ENCODE data around the gene SKP1.

Gene SKP1

DNA sequence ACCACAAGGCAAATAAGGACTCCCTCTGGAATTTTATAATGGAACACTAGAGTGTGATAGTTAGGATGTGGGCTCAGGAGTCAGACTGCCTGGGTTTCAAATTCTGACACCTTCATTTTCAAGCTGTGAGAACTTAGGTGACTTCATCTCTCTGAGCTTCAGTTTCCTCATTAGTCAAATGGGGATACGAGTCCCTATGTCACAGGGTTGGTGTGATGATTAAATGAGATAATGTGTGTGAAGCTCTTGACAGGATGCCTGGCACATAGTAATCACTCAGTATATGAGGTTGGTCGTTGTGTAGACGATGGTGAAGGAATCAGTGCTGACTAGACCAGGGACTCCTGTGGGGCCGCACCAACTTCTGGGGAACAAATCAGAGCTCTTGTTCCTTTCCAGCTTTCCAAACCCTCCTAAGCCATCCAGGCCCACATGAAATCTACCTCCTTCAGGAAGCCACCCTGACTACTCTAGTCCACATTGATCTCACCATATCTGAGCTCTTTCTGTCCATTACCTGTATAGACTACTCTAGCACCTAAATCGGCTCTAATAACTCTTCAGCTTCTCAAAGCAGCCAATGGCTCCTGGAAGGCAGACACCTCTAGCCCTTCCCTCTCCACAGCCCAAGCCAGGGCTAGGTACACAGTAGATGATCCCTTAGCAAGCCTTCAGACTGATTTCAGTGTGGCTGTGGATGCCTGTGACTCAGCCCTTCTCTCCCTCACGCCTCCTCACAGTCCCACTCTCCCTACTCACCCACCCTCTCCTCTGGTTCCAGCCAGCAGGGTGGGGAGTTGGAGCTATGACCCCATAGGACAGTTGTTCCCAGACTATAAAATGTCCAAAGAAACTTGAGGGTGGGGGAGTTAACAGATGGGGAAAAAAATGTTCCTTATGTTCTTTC, 64.8 kb downstream of the SKP1 start:
- DNase-seq: no peak

DNA sequence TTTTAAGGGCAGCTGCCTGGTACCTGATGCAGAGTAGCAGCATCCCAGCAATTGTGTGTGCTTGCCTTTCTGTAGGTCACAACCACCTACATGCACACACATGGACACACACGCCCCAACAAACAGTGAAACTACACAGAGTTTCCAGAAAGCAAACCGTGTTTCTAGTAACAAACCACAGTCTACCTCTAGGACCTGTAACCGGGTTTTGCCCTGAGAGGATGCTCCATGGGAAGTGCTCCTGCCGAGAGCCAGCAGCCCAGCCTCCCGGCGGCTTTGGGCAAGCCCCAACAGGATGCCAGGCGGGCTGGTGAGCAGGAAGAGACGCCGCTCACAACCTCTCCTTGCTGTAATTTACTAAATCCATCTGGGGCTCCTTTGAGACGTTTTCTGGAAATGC, 66.4 kb downstream of the SKP1 start:
- no peak for DNase-seq

- DNase-seq: no peak
These were observed 69.0 kb downstream of the SKP1 start for GRCh38 chr5:134107779-134108178.

DNA sequence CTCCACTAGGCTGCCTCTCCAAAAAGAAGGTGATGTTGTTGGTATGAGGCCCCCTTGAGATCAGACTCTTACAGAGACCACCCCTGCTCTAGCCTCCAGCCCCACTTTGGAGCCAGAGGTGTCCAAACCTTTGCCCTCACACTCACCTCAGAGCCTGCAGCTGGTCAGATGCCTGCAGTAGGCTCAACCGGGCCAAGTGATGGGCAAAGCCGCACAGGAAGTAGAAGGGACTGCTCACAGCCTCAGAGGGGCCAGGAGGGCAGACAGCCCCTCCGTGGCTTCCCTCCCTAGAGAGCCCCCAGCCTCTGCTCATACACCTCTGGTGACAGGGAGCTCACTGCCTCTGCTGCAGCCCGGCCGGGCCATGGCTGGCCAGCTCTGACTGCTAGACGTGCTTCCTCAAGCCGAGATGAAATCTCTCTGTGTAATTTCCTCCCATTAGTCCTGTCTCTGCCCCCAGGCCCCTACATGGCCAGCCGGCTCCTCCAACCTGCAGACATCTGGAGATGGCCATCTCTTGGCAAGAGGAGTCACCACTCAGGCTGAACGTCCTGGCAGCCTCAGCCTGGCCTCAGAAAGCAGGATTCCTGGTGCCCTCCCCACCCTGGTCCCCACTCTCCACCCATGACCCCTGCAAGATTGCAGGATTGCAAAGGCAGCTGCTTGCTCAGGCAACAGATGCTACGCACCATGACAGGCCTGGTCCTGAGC, 69.6 kb downstream of the SKP1 start:
- DNase-seq: no peak

DNA sequence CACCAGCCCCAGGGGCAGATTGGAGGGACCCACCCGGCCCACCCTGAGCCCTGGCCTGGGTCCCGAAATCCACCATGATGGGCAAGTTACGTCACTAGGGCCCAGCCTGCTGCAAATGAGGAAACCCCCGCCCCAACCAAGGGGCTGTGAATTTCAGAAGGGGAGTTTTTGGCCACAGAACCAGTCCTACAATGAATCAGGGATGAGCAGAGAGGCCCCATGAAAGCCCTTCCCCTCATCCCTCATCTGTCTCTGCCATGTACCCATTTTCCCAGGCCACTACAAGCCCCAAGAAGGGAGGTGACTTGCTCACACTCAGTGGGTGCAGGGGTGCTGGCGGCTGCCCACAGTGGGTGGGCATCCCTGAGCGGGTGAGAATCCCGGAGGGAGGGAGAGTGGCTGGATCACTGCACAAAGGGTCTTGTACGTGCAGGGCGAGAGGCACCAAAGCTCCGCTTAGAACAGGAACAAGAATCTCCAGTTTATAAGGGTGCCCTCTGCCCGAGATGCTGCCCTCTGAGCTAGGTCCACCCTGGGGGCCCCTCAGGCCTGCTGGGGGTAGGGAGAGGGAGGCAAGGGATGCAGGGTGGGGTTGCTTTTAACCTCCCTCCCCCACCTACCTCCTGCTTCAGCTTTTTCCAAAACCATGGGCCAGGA, 72.6 kb downstream of the SKP1 start:
- DNase-seq: no peak

DNA sequence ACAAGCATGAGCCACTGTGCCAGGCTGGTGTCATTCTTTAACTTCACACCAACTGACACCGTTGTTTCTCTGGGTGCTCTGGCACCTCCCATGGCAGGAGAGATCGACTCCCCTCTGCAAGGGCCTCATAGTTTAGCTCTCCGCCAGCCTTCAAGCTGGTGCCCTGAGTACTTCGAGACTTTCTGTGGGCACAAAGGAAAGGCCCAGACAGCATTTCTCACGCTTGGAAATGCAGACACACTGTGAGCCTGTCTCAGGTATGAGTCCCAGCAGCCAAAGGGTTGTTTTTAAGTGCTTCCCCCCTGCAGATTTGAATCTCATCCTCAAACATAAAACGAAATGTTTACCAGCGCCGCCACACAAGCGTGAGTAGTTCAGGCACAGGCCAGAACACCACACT, 73.4 kb downstream of the SKP1 start:
- DNase-seq: no peak

- DNase-seq: peak; percentile 76
These were observed 74.9 kb downstream of the SKP1 start for GRCh38 chr5:134101686-134102439.

- peak; percentile 72 for DNase-seq
These were observed 76.3 kb downstream of the SKP1 start for GRCh38 chr5:134100283-134101091.

- DNase-seq: no peak
These were observed 76.8 kb downstream of the SKP1 start for GRCh38 chr5:134099939-134100282.

- no peak for DNase-seq
These were observed 77.4 kb downstream of the SKP1 start for GRCh38 chr5:134099288-134099872.

Measured in T-helper 9 cell (primary cell).